Aorta (tissue), 5 donors: Measurements from ENCODE around the gene PLCD1. TPM values are rescaled to one million over a fixed set of nuclear protein-coding genes. Genes with fewer than 3 reads are reported as not detected.
"Not testable (repeated sequence)": the region's sequence is repeated elsewhere in the genome, so short reads cannot be mapped to it uniquely, and the experiment has no call there.

Experiments
- ATAC-seq: fragments of 200-7000 bp; cut with Tn5 transposase; one replicate; pipeline ENCODE4 v1.9.1; 2022; ENCODE audit warnings: moderate library complexity; ENCODE audit not compliant: low FRiP score
- DNase-seq, 2 donors: peaks; one replicate each; pipeline ENCODE4 v3.0.0-alpha.2; 2020
- H3K27ac ChIP-seq, 2 donors: one replicate each; pipeline ENCODE4 v1.5.1; 2013; ENCODE audit warnings: low read length in 2 of 2, mild to moderate bottlenecking in 2 of 2, moderate library complexity in 2 of 2, control low read depth in 1 of 2, inconsistent platforms in 1 of 2, low read depth in 1 of 2
- H3K27me3 ChIP-seq, 2 donors: one replicate each; pipeline ENCODE4 v1.6.1; 2013; ENCODE audit warnings: control low read depth in 1 of 2, low read length in 1 of 2, mild to moderate bottlenecking in 1 of 2, moderate library complexity in 1 of 2; ENCODE audit not compliant: insufficient read depth in 2 of 2, control insufficient read depth in 1 of 2
- H3K36me3 ChIP-seq, 2 donors: one replicate each; pipeline ENCODE4 v1.6.1; 2013; ENCODE audit warnings: control low read depth in 1 of 2, low read length in 1 of 2, mild to moderate bottlenecking in 1 of 2; ENCODE audit not compliant: insufficient read depth in 2 of 2, control insufficient read depth in 1 of 2
- H3K4me1 ChIP-seq, 2 donors: one replicate each; pipeline ENCODE4 v1.6.1; 2013; ENCODE audit warnings: low read length in 2 of 2, control low read depth in 1 of 2, mild to moderate bottlenecking in 1 of 2, moderate library complexity in 1 of 2; ENCODE audit not compliant: insufficient read depth in 2 of 2, control insufficient read depth in 1 of 2
- H3K4me3 ChIP-seq, 2 donors: one replicate each; pipeline ENCODE4 v1.5.1; 2013; ENCODE audit warnings: low read length in 2 of 2, control low read depth in 1 of 2, mild to moderate bottlenecking in 1 of 2
- H3K9me3 ChIP-seq: one replicate; pipeline ENCODE4 v1.6.1; 2013; ENCODE audit warnings: mild to moderate bottlenecking, low read length; ENCODE audit not compliant: control insufficient read depth
- WGBS, 2 donors: extraction: QIAGEN DNeasy Blood & Tissue Kit; methylation state at CpG; one replicate each; pipeline ENCODE4 v1.1.7; 2013; 5-methylcytosine and 5-hydroxymethylcytosine counted together
- intact Hi-C, 2 donors: fragments of 100-400 bp; cut with DNase I; formaldehyde crosslinking; loops; one replicate each; pipeline versions ENCODE4 v1.14.2 to v1.15.0; 2022
- polyA plus RNA-seq, 2 donors: library from polyadenylated mRNA; stranded (reverse); fragments of 200-250 nt; gene quantifications; one replicate each; pipeline ENCODE4 v1.2.3, GENCODE V29; 2013
- total RNA-seq, 2 donors: library from RNA; stranded (reverse); fragmentation: NEBNext Ultra II Directional; extraction: Animal tissue kit (Norgen Biotek cat#: 25700); gene quantifications; one replicate each; pipeline ENCODE4 v1.2.1, GENCODE V29; 2021
- donor health status: healthy with polysubstance abuse.
- donor health status: Bipolar disorder and iron deficiency.
- donor health status: DM: no; HTN: no; CAD: no.
- donor health status: DM: no; HTN: no; CAD: no.
- donor health status: DM: yes; HTN: yes; CAD: no.

The PLCD1 gene
- total and polyA plus RNA-seq, 4 donors: 30.8 to 59.7 (median 45.4) TPM

GRCh38 chr3:38054499-38055001 is 25.1 kb upstream of the PLCD1 start:
- no peak overlapping the region for H3K27ac ChIP-seq
- no peak for DNase-seq
- no peaks in the 10 kb centered on the region for H3K9me3 ChIP-seq
- H3K4me3 ChIP-seq: no peak overlapping the region
- intact Hi-C loops: no loop called here
- 75 to 90% methylated on average over 3 of the region's 3 CpGs for WGBS, 2 donors
- H3K27me3 ChIP-seq: no peaks in the 10 kb centered on the region
- ATAC-seq: no peak
- H3K36me3 ChIP-seq: peaks cover 0 to under 1% of the 10 kb centered on the region in 2 donors
- H3K4me1 ChIP-seq: no peaks in the 10 kb centered on the region

GRCh38 chr3:38053813-38054498 is 24.5 kb upstream of the PLCD1 start:
- H3K9me3 ChIP-seq, intact Hi-C loops, H3K27ac ChIP-seq, H3K36me3 ChIP-seq, DNase-seq, H3K4me3 ChIP-seq, H3K27me3 ChIP-seq, ATAC-seq, H3K4me1 ChIP-seq: not testable (repeated sequence)
- WGBS, 2 donors: 81 to 88% methylated on average over 6 to 7 of the region's 9 CpGs

GRCh38 chr3:38053286-38053685 is 23.8 kb upstream of the PLCD1 start:
- ATAC-seq, H3K36me3 ChIP-seq, H3K9me3 ChIP-seq, DNase-seq, H3K27ac ChIP-seq, H3K4me1 ChIP-seq, intact Hi-C loops, H3K4me3 ChIP-seq, H3K27me3 ChIP-seq: not testable (repeated sequence)
- WGBS, 2 donors: 88 to 94% methylated on average over 5 to 28 of the region's 32 CpGs

- ATAC-seq: no peak
- no peaks in the 10 kb centered on the region for H3K36me3 ChIP-seq
- no peak overlapping the region for H3K4me3 ChIP-seq
- 93 to 94% methylated on average over 13 of the region's 13 CpGs for WGBS, 2 donors
- no peak for DNase-seq
- no peak overlapping the region for H3K27ac ChIP-seq
- no peaks in the 10 kb centered on the region for H3K27me3 ChIP-seq
- H3K9me3 ChIP-seq: no peaks in the 10 kb centered on the region
- intact Hi-C loops: no loop called here
- no peaks in the 10 kb centered on the region for H3K4me1 ChIP-seq
Observed at GRCh38 chr3:38051131-38051530, 21.7 kb upstream of the PLCD1 start.

GRCh38 chr3:38049358-38050126 is 20.1 kb upstream of the PLCD1 start:
- DNase-seq: no peak
- intact Hi-C loops: no loop called here
- ATAC-seq: no peak

GRCh38 chr3:38047896-38048295 is 18.5 kb upstream of the PLCD1 start:
- intact Hi-C loops: no loop called here
- DNase-seq (no peak), ATAC-seq (no peak)
- Histone ChIP-seq H3K27ac (no peak overlapping the region), H3K27me3 (no peaks in the 10 kb centered on the region), H3K4me1 (no peaks in the 10 kb centered on the region), H3K9me3 (no peaks in the 10 kb centered on the region), H3K4me3 (no peak overlapping the region), H3K36me3 (no peaks in the 10 kb centered on the region)
- 87 to 88% methylated on average over 2 of the region's 2 CpGs for WGBS, 2 donors

More at GRCh38 chr3:38049358-38050126, 20.1 kb upstream of the PLCD1 start:
- Histone ChIP-seq H3K4me1 (no peaks in the 10 kb centered on the region), H3K27ac (no peak overlapping the region), H3K27me3 (no peaks in the 10 kb centered on the region), H3K9me3 (no peaks in the 10 kb centered on the region), H3K36me3 (no peaks in the 10 kb centered on the region), H3K4me3 (no peak overlapping the region)
- 72 to 80% methylated on average over 4 of the region's 4 CpGs for WGBS, 2 donors

GRCh38 chr3:38046821-38047220 is 17.4 kb upstream of the PLCD1 start:
- Histone ChIP-seq H3K4me1 (no peaks in the 10 kb centered on the region), H3K4me3 (no peak overlapping the region), H3K27ac (no peak overlapping the region), H3K36me3 (no peaks in the 10 kb centered on the region), H3K27me3 (no peaks in the 10 kb centered on the region), H3K9me3 (no peaks in the 10 kb centered on the region)
- DNase-seq: no peak
- 93 to 94% methylated on average over 2 of the region's 2 CpGs for WGBS, 2 donors
- no peak for ATAC-seq
- intact Hi-C loops: no loop called here

- WGBS, 2 donors: 89 to 94% methylated on average over 4 of the region's 4 CpGs
- Histone ChIP-seq H3K4me1 (no peaks in the 10 kb centered on the region), H3K27ac (no peak overlapping the region), H3K4me3 (no peak overlapping the region), H3K36me3 (no peaks in the 10 kb centered on the region), H3K27me3 (no peaks in the 10 kb centered on the region), H3K9me3 (no peaks in the 10 kb centered on the region)
- ATAC-seq (no peak), DNase-seq (no peak)
- intact Hi-C loops: no loop called here
Observed at GRCh38 chr3:38046027-38046426, 16.6 kb upstream of the PLCD1 start.

- WGBS, 2 donors: 90 to 95% methylated on average over 4 of the region's 4 CpGs
- Histone ChIP-seq H3K4me1 (no peaks in the 10 kb centered on the region), H3K36me3 (no peaks in the 10 kb centered on the region), H3K4me3 (no peak overlapping the region), H3K27me3 (no peaks in the 10 kb centered on the region), H3K9me3 (no peaks in the 10 kb centered on the region), H3K27ac (no peak overlapping the region)
- DNase-seq (no peak), ATAC-seq (no peak)
- intact Hi-C loops: no loop called here
Observed at GRCh38 chr3:38043486-38043885, 14.0 kb upstream of the PLCD1 start.
